Measurements from ENCODE around the gene SPATA31D4.

DNA sequence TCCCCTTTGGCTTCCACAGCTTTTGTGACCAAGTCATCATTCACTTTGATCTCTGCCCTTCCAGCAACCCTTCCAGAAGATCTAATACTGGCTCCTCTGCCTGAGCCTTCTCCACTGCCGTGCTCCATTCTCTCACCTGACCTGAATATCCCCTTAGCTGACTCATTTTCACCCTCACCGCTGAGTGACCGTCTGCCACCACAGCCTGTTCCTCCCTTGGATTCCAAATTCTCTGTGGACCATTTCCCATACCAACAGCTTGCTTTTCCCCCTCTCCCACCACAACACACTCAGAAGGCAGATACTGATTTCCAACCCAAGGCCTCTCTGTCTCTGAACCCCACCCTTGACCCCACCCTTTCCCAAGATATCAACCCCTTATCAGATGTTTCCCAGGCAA, 39.8 kb downstream of the SPATA31D4 start:
- TF ChIP-seq, protein P1, sequence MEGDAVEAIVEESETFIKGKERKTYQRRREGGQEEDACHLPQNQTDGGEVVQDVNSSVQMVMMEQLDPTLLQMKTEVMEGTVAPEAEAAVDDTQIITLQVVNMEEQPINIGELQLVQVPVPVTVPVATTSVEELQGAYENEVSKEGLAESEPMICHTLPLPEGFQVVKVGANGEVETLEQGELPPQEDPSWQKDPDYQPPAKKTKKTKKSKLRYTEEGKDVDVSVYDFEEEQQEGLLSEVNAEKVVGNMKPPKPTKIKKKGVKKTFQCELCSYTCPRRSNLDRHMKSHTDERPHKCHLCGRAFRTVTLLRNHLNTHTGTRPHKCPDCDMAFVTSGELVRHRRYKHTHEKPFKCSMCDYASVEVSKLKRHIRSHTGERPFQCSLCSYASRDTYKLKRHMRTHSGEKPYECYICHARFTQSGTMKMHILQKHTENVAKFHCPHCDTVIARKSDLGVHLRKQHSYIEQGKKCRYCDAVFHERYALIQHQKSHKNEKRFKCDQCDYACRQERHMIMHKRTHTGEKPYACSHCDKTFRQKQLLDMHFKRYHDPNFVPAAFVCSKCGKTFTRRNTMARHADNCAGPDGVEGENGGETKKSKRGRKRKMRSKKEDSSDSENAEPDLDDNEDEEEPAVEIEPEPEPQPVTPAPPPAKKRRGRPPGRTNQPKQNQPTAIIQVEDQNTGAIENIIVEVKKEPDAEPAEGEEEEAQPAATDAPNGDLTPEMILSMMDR (conservative IDR thresholded peaks at IDR 0.05; ENCODE audit: low read length), result no peak
- TF ChIP-seq EZH2phosphoT487 (IDR thresholded peaks at IDR 0.05; ENCODE audit: borderline replicate concordance, low read depth, low read length), result no peak
